SKM-1 treated with dmso at 0.1 percent for 144 hours (cell line): ENCODE measurements around the gene ZMIZ2.
"Not testable (repeated sequence)": the region's sequence is repeated elsewhere in the genome, so short reads cannot be mapped to it uniquely, and the experiment has no call there.

Experiments used
- DNase-seq: peaks from one replicate; lab custom pipeline; 2025; ENCODE audit not compliant: unreplicated experiment; lab: John Stamatoyannopoulos, UW

Gene ZMIZ2

GRCh38 chr7:44727158-44727936, 21.3 kb upstream of the ZMIZ2 start:
- no peak for DNase-seq

GRCh38 chr7:44727937-44728262, 20.7 kb upstream of the ZMIZ2 start:
- no peak for DNase-seq

GRCh38 chr7:44729949-44730590, 18.6 kb upstream of the ZMIZ2 start:
- no peak for DNase-seq

GRCh38 chr7:44732971-44733370, 15.7 kb upstream of the ZMIZ2 start:
- DNase-seq = not testable (repeated sequence)

- no peak for DNase-seq
These were observed 14.8 kb upstream of the ZMIZ2 start for GRCh38 chr7:44733708-44734481.

- no peak for DNase-seq
These were observed 13.1 kb upstream of the ZMIZ2 start for GRCh38 chr7:44735403-44736165.

GRCh38 chr7:44736896-44737295, 11.8 kb upstream of the ZMIZ2 start:
- DNase-seq = no peak

GRCh38 chr7:44738051-44738723, 10.5 kb upstream of the ZMIZ2 start:
- DNase-seq = no peak

- no peak for DNase-seq
These were observed 9.6 kb upstream of the ZMIZ2 start for GRCh38 chr7:44738876-44739665.

GRCh38 chr7:44740055-44740454, 8.6 kb upstream of the ZMIZ2 start:
- no peak for DNase-seq

- no peak for DNase-seq
These were observed 4.9 kb upstream of the ZMIZ2 start for GRCh38 chr7:44743750-44744149.

GRCh38 chr7:44748948-44749731, 493 bp downstream of the ZMIZ2 start:
- DNase-seq = no peak

GRCh38 chr7:44749992-44750391, 1.3 kb downstream of the ZMIZ2 start:
- no peak for DNase-seq

- no peak for DNase-seq
These were observed 1.8 kb downstream of the ZMIZ2 start for GRCh38 chr7:44750424-44750823.

GRCh38 chr7:44750921-44751571, 2.4 kb downstream of the ZMIZ2 start:
- no peak for DNase-seq

GRCh38 chr7:44752822-44753221, 4.2 kb downstream of the ZMIZ2 start:
- DNase-seq = no peak

- DNase-seq = no peak
These were observed 6.4 kb downstream of the ZMIZ2 start for GRCh38 chr7:44754802-44755697.
